Astrocyte (in vitro differentiated cells and primary cell): ENCODE measurements around the gene TMCC1. TPM values are rescaled to one million over a fixed set of nuclear protein-coding genes. Genes with fewer than 3 reads are reported as not detected.
A peak's percentile ranks its signal among the peaks of the same experiment; 100 is the strongest.

Experiments
- DNase-seq: peaks from one replicate; pipeline ENCODE4 v3.0.0-alpha.2; 2010; ENCODE audit warnings: low read depth
- FAIRE-seq: peaks from 2 replicates; lab custom pipeline; 2011; peaks lifted over from hg19 to GRCh38; lab: Jason Lieb, UNC
- H2AFZ ChIP-seq: 2 replicates; pipeline ENCODE4 v1.6.0; 2012; ENCODE audit warnings: low read depth, low read length, inconsistent platforms
- H3K27ac ChIP-seq: 2 replicates; pipeline ENCODE4 v1.5.1; 2011; ENCODE audit warnings: low read depth, low read length, inconsistent platforms
- H3K27me3 ChIP-seq: 2 replicates; pipeline ENCODE4 v1.6.0; 2011; ENCODE audit warnings: low read length, inconsistent platforms; ENCODE audit not compliant: insufficient read depth
- H3K36me3 ChIP-seq: 2 replicates; pipeline ENCODE4 v1.5.1; 2011; ENCODE audit warnings: low read length, inconsistent platforms; ENCODE audit not compliant: insufficient read depth
- H3K4me1 ChIP-seq: 2 replicates; pipeline ENCODE4 v1.5.1; 2011; ENCODE audit warnings: low read length, inconsistent platforms; ENCODE audit not compliant: insufficient read depth
- H3K4me2 ChIP-seq: 2 replicates; pipeline ENCODE4 v1.6.0; 2012; ENCODE audit warnings: low read length, inconsistent platforms
- H3K4me3 ChIP-seq: 2 replicates; pipeline ENCODE4 v1.5.1; 2011; ENCODE audit warnings: low read depth, mild to moderate bottlenecking, low read length, inconsistent platforms; ENCODE audit not compliant: insufficient read depth
- H3K79me2 ChIP-seq: 2 replicates; pipeline ENCODE4 v1.6.0; 2012; ENCODE audit warnings: mild to moderate bottlenecking, low read length, inconsistent platforms; ENCODE audit not compliant: insufficient read depth
- H3K9ac ChIP-seq: 2 replicates; pipeline ENCODE4 v1.6.0; 2012; ENCODE audit warnings: mild to moderate bottlenecking, low read length, inconsistent platforms
- H3K9me3 ChIP-seq: 2 replicates; pipeline ENCODE4 v1.5.1; 2012; ENCODE audit warnings: low read depth, mild to moderate bottlenecking, low read length, inconsistent platforms; ENCODE audit not compliant: insufficient read depth
- H4K20me1 ChIP-seq: 2 replicates; pipeline ENCODE4 v1.6.0; 2012; ENCODE audit warnings: low read length, inconsistent platforms; ENCODE audit not compliant: insufficient read depth
- H3K27ac Mint-ChIP-seq: one replicate; pipeline ENCODE4 v1.8.0; 2021; ENCODE audit warnings: mild to moderate bottlenecking, mixed read lengths; ENCODE audit not compliant: unreplicated experiment
- H3K27me3 Mint-ChIP-seq: one replicate; pipeline ENCODE4 v1.8.0; 2021; ENCODE audit warnings: low read depth, mixed read lengths; ENCODE audit not compliant: unreplicated experiment
- H3K36me3 Mint-ChIP-seq: one replicate; pipeline ENCODE4 v1.8.0; 2021; ENCODE audit warnings: low read depth, mixed read lengths; ENCODE audit not compliant: unreplicated experiment
- H3K4me1 Mint-ChIP-seq: one replicate; pipeline ENCODE4 v1.8.0; 2021; ENCODE audit warnings: low read depth, mixed read lengths; ENCODE audit not compliant: unreplicated experiment
- H3K4me3 Mint-ChIP-seq: one replicate; pipeline ENCODE4 v1.8.0; 2021; ENCODE audit warnings: mild to moderate bottlenecking, moderate library complexity, mixed read lengths; ENCODE audit not compliant: unreplicated experiment
- H3K9me3 Mint-ChIP-seq: one replicate; pipeline ENCODE4 v1.8.0; 2021; ENCODE audit warnings: mild to moderate bottlenecking, mixed read lengths; ENCODE audit not compliant: unreplicated experiment
- EZH2 ChIP-seq: IDR thresholded peaks from 2 replicates; pipeline ENCODE4 v1.6.1; 2012; ENCODE audit warnings: mild to moderate bottlenecking, low read length, inconsistent platforms; ENCODE audit not compliant: insufficient read depth
- total RNA-seq: library from RNA; stranded (reverse); gene quantifications from 2 replicates; pipeline ENCODE4 v1.2.1, GENCODE V29; 2021
- TF ChIP-seq, protein P1 (sequence below): IDR thresholded peaks from 2 replicates; pipeline ENCODE4 v1.5.1; 2011; ENCODE audit warnings: low read depth, mild to moderate bottlenecking, inconsistent platforms, low read length, moderate library complexity; ENCODE audit not compliant: insufficient read depth

The TMCC1 gene
- total RNA-seq, 1 donor from 2014 or later: 37.9 TPM

- Histone ChIP-seq H3K4me3 (no peak overlapping the region), H3K9me3 (no peaks in the 10 kb centered on the region), H3K79me2 (no peaks in the 10 kb centered on the region), H3K36me3 (no peaks in the 10 kb centered on the region), H3K27me3 (no peaks in the 10 kb centered on the region), H3K9ac (no peak overlapping the region), H3K27ac (no peak overlapping the region), H3K4me2 (no peak overlapping the region), H4K20me1 (no peaks in the 10 kb centered on the region), H2AFZ (no peak overlapping the region), H3K4me1 (peaks cover 53% of the 10 kb centered on the region)
- Mint-ChIP-seq H3K27ac (no peak overlapping the region), H3K27me3 (no peaks in the 10 kb centered on the region), H3K4me1 (peaks cover 33% of the 10 kb centered on the region), H3K36me3 (no peaks in the 10 kb centered on the region), H3K4me3 (no peak overlapping the region), H3K9me3 (no peaks in the 10 kb centered on the region)
- FAIRE-seq (no peak), DNase-seq (no peak)
- TF ChIP-seq, protein P1, sequence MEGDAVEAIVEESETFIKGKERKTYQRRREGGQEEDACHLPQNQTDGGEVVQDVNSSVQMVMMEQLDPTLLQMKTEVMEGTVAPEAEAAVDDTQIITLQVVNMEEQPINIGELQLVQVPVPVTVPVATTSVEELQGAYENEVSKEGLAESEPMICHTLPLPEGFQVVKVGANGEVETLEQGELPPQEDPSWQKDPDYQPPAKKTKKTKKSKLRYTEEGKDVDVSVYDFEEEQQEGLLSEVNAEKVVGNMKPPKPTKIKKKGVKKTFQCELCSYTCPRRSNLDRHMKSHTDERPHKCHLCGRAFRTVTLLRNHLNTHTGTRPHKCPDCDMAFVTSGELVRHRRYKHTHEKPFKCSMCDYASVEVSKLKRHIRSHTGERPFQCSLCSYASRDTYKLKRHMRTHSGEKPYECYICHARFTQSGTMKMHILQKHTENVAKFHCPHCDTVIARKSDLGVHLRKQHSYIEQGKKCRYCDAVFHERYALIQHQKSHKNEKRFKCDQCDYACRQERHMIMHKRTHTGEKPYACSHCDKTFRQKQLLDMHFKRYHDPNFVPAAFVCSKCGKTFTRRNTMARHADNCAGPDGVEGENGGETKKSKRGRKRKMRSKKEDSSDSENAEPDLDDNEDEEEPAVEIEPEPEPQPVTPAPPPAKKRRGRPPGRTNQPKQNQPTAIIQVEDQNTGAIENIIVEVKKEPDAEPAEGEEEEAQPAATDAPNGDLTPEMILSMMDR: no peak
- no peak for TF ChIP-seq EZH2
Observed at GRCh38 chr3:129623447-129624118, 269.9 kb downstream of the TMCC1 start.

DNA sequence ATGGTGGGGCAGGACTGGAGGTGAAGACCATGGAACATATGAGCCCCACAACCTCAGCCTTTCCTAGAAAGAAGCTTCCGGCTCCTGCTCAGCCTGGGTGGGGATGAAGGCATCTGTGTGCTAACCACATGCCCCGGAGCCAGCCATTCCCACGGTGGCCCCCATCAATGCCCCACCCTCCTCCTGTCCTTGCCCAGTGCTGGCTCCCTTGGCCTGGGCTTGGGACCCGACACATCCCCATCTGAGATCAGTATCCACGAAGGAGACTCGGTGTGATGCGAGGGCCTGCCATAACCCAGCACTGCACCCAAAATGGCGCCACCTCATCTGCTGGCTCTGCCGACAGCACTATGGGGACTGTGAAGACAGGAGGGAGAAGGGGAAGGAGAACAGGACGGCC, 270.6 kb downstream of the TMCC1 start:
- H3K4me1 Mint-ChIP-seq: peaks cover 32% of the 10 kb centered on the region
- H3K4me2 ChIP-seq: no peak overlapping the region
- no peak overlapping the region for H3K27ac ChIP-seq
- no peaks in the 10 kb centered on the region for H3K9me3 Mint-ChIP-seq
- H2AFZ ChIP-seq: no peak overlapping the region
- H3K4me3 ChIP-seq: no peak overlapping the region
- no peaks in the 10 kb centered on the region for H3K36me3 Mint-ChIP-seq
- no peaks in the 10 kb centered on the region for H3K27me3 Mint-ChIP-seq
- H3K36me3 ChIP-seq: no peaks in the 10 kb centered on the region
- no peak for FAIRE-seq
- TF ChIP-seq EZH2: no peak
- TF ChIP-seq, protein P1: no peak
- no peak overlapping the region for H3K4me3 Mint-ChIP-seq
- DNase-seq: no peak
- peak overlapping the region; percentile 41 for H3K27ac Mint-ChIP-seq
- no peaks in the 10 kb centered on the region for H4K20me1 ChIP-seq
- H3K79me2 ChIP-seq: no peaks in the 10 kb centered on the region
- no peaks in the 10 kb centered on the region for H3K9me3 ChIP-seq
- no peaks in the 10 kb centered on the region for H3K27me3 ChIP-seq
- H3K9ac ChIP-seq: no peak overlapping the region
- peaks cover 51% of the 10 kb centered on the region for H3K4me1 ChIP-seq

DNA sequence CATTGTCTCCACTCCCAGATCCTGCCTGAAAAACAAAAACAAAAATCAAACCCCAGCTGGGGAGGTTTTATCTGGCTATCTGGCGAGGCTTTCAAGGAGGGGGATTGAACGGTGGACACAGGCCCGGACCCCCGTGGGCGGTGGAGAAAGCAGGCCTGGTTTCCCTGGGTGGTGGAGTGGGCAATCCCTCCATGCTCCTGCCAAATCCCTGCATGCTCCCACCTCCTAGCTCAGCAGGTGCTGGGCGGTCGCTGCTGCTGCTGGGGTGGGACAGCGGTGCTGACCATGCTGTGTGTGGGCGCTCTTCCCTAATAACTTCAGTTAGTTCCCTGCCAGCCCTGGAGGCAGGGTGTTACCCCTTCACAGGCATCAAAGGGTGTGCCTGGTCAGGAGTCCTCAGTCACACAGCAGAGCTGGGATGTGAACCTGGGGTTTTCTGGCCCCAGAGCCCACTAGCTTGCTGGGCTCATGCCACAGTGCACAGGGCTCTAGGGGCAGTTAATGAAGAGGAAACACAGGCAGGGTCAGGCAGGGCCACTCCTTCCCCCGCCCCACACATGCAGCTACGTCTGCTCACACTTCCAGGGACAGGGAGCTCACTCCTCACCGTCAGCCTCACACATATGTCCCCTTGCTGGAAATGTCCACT, 271.2 kb downstream of the TMCC1 start:
- H3K27me3 Mint-ChIP-seq: no peaks in the 10 kb centered on the region
- H3K36me3 ChIP-seq: no peaks in the 10 kb centered on the region
- H3K4me2 ChIP-seq: no peak overlapping the region
- no peaks in the 10 kb centered on the region for H4K20me1 ChIP-seq
- H3K4me3 ChIP-seq: no peak overlapping the region
- no peaks in the 10 kb centered on the region for H3K27me3 ChIP-seq
- H3K4me1 Mint-ChIP-seq: peaks cover 27% of the 10 kb centered on the region
- no peak overlapping the region for H3K27ac Mint-ChIP-seq
- FAIRE-seq (no peak), DNase-seq (no peak)
- TF ChIP-seq EZH2: no peak
- TF ChIP-seq, protein P1: no peak
- H2AFZ ChIP-seq: no peak overlapping the region
- no peaks in the 10 kb centered on the region for H3K9me3 Mint-ChIP-seq
- H3K9ac ChIP-seq: no peak overlapping the region
- no peaks in the 10 kb centered on the region for H3K36me3 Mint-ChIP-seq
- no peak overlapping the region for H3K27ac ChIP-seq
- H3K4me3 Mint-ChIP-seq: no peak overlapping the region
- H3K9me3 ChIP-seq: no peaks in the 10 kb centered on the region
- H3K79me2 ChIP-seq: no peaks in the 10 kb centered on the region
- H3K4me1 ChIP-seq: peaks cover 46% of the 10 kb centered on the region
